Measurements from ENCODE around the gene PRPF8. TPM values are rescaled to one million over a fixed set of nuclear protein-coding genes. Genes with fewer than 3 reads are reported as not detected.

PRPF8 gene
- total and polyA plus RNA-seq, 2 of the 8 experiments (the other 6 are each of a cell fraction or from before 2014, with no cell fraction given), result 329 to 337 TPM

DNA sequence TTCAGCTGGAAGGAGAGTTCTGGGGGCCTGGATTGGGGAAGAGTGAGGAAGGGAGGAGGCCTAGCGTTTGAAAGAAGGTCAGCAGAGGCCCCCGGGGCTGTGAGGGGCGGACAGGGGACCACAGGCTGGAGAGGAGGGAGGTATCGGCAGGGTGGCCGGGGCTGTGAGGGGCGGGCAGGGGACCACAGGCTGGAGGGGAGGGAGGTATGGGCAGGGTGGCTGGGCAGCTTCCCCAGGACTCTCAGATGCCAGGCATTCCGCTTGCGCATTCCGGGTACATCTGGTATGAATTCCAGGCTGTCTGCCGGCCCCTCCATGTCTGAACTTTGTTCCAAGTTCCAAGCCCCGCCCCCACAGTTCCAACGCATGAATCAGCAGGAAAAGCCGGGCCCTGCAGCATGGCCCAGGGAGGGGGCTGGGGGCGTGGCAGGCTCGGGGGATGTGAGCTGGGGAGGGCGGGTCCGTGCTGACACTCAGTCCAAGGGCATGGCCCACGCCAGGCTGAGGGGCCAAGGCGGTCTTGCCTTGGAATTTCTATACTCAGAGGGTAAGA lies 29.8 kb upstream of the PRPF8 start (continued):
- peak; percentile 33; the same call in 1 of the 2 replicates for TF ChIP-seq TAF1 (IDR thresholded peaks at IDR 0.05; ENCODE audit: low read depth, low read length)
- no peak for TF ChIP-seq CEBPB (IDR thresholded peaks at IDR 0.05; ENCODE audit: low read depth, low read length)
- peak; percentile 32 to 93; a peak in 3 of 4 replicates for TF ChIP-seq SIN3A (conservative IDR thresholded peaks at IDR 0.05 in 1 of 2, IDR thresholded peaks at IDR 0.05 in 1 of 2; ENCODE audit: low read depth in 1 of 2, low read length in 2 of 2)
- no peak for TF ChIP-seq HDAC6 (IDR thresholded peaks at IDR 0.05; ENCODE audit: low read depth, low read length)
- TF ChIP-seq BACH1 (IDR thresholded peaks at IDR 0.05; ENCODE audit: low read length), result peak; percentile 97
- TF ChIP-seq GABPA (IDR thresholded peaks at IDR 0.05; ENCODE audit: borderline replicate concordance, insufficient read depth, low read length), result no peak
- 0 out of 2 replicates have a peak, but pooled peaks have one; percentile 33 for TF ChIP-seq YY1 (IDR thresholded peaks at IDR 0.05; ENCODE audit: low read depth, low read length)
- TF ChIP-seq RBBP5 (IDR thresholded peaks at IDR 0.05; ENCODE audit: borderline replicate concordance, low read depth, low read length), result no peak
- peak; percentile 98 for TF ChIP-seq TEAD4 (IDR thresholded peaks at IDR 0.05; ENCODE audit: low read depth, low read length)
- no peak for TF ChIP-seq KDM4A (IDR thresholded peaks at IDR 0.05; ENCODE audit: low read depth, low read length, severe bottlenecking)
- peak; percentile 25; the same call in 1 of the 2 replicates for TF ChIP-seq POLR2AphosphoS5 (IDR thresholded peaks at IDR 0.05; ENCODE audit: low read depth, low read length)
- TF ChIP-seq, protein P1, sequence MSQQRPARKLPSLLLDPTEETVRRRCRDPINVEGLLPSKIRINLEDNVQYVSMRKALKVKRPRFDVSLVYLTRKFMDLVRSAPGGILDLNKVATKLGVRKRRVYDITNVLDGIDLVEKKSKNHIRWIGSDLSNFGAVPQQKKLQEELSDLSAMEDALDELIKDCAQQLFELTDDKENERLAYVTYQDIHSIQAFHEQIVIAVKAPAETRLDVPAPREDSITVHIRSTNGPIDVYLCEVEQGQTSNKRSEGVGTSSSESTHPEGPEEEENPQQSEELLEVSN (IDR thresholded peaks at IDR 0.05), result no peak
- peak; percentile 27; the same call in 1 of the 2 replicates for TF ChIP-seq TBP (IDR thresholded peaks at IDR 0.05; ENCODE audit: low read depth, low read length)
- no peak for TF ChIP-seq HDAC2 (IDR thresholded peaks at IDR 0.05; ENCODE audit: borderline replicate concordance in 1 of 2, low read depth in 2 of 2, low read length in 2 of 2)
